HG03432 (cell line): ENCODE measurements around the gene TCF4.

Experiments
- ATAC-seq: cut with Tn5 transposase; IDR thresholded peaks from one replicate; pipeline ENCODE4 v1.9.1; 2021; ENCODE audit warnings: mild to moderate bottlenecking, moderate library complexity; ENCODE audit not compliant: unreplicated experiment

Gene TCF4

DNA sequence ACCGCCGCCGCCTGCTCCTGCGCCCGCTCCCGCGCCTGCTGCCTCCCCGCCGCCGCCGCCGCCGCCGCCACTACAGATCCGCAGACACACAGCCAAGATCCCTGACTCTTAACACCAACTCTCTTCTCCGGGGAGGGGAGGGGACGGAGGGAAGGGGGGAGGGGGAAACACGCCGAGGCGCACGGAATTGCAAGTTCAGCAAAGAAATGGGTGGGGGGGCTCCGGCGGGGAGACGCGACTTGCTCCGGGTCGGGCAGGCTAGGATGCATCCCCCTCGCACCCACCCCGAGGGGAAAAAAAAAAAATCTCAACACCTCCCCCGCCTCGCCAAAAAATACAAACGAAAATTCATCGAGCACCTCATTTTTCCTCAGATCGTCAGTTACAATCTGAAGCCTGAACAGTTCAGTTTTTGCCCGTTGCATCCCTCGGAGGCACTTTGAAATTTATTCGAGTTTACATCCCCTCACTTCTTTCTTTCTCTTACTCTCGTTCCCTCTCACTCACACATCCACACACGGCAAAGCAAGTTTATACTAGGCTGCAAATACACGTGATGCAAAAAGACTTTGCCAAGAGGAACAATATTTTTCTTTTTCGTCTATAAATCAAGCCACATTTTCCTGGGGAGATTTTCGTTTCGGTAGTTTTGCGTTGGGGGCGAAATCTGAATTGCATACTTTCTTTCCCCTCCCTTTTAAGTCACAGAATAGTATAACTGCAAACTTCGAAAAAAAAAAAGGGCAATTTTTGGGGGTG, at the start of gene TCF4:
TCF4 (minus strand) TSS at position 82 of the 759 bp plus-strand sequence. CDS start 1,076 bp downstream, outside the sequence.
- no peak for ATAC-seq

DNA sequence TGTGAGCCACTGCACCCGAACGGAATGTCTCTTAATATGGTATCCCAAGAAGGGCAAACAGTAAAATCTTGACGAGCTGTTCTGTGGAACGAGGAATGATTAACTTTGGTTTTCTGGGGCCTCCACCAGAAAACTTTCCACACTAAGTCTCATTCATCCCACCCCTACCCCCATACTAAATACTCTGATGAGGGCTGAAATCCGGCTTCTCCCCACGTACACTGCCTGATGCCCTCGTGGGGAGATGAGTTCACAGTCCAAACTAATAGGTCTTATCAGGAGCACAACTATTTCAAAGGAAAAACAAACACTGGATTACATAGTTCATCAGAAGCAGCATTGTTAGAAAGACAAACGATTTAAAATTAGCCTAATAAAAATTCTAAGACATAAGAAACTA, 49.2 kb upstream of the TCF4 start:
- ATAC-seq = no peak

DNA sequence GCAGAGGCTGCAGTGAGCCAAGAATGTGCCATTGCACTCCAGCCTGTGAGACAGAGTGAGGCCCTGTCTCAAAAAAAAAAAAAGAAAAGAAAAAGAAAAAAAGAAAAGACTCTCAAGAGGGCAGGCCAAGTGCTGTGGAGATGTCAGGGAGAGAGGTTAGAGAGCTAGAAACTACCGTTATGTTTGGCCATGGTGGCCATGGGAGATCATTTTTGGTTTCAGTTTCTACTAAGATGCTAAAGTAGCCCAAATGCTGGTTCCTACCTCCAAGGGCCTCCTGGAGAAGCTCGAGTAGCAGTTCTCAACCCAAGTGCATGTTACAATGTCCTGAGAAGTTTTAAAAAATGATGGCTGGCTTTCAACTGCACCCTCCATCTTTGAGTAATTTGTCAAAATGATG, 47.4 kb upstream of the TCF4 start:
- no peak for ATAC-seq

DNA sequence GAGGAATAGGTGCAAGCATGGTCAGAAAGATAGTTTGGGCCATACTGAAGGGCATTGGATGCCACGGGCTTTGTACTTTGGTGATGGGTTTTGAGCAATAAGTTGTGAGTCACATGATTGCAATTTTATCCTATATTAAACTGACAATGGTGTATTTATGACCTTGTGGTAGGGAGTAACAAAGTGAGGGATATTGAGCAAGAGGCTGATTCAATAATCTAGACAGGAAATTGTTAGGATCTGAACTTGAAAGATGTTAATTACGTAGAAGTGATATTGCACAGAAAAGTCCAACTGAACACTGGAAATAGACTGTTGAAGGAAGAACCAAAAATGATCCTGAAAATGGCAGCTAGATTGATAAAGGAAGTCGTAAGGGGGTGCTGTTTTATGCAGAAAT, 46.6 kb upstream of the TCF4 start:
- no peak for ATAC-seq

DNA sequence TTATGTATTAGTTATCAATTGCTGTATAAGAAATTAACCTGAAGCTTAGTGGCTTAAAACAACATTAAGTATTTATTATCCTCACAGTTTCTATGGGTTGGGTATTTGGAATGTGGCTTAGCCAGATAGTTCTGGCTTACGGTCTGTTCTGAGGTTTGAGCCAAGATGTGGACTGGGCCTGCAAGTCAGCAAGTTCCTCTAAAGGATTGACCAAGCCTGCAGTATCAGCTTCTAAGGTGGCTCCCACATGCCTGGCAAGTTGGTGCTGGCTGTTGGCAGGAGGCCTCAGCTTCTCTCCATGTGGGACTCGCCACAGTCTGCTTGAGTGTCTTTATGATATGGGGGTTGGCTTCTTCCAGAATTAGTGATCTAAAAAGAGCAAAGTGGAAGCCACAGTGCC, 45.0 kb upstream of the TCF4 start:
- ATAC-seq = no peak

DNA sequence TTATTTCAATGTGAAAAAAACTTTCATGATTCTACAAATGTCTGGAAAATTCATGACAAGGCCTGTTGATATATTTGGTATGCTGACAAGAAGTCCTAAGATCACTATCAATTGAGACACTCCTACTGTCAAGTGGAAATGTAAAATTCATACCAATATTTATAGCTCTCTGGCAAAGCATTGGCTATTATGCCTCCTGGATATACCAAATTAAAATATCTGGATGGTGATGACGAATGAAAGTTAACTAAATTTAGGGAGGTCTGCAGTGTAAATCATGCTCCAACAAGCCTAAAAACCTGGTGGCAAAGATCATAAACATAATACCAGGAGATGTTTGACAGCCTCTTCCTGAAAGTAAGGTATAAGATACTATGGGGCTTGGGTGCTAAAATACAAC, 41.1 kb upstream of the TCF4 start:
- ATAC-seq = no peak

DNA sequence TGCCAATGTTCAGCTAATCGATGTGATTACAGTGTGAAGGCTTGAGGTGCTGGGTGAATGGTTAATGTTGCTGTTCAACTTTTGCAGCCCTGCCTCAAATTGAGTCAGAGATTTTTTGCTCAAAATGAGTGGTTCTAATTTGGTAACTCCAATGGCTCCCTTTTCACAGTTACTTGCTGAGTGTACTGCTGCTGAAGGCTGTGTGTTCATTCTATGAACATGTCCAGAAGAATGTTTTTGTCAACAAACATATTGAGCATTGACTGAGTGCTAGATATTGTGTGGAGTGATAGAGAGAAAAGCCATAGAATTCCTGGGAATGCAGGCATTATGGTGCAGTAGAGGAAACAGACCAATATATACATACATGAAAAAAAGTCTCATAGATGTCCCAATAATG, 39.0 kb upstream of the TCF4 start:
- ATAC-seq = no peak

DNA sequence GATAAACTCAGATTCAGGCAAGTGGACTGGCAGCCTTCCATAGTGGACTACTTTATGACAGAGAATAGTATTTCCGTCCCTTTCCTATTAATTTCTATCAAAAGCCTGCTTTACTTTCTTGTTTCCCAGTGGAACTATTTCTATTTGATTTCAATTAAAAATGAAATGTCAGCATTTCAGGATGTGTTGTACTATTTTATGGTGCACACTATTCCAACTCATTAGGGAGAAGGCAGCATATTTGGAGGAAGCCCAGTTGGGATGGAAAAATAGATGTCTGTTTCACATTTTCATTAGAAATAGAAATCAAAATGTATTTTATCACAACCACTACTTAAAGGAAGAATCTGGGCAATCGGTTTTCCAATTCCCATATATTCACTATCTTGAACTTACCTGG, 37.9 kb upstream of the TCF4 start:
- no peak for ATAC-seq

DNA sequence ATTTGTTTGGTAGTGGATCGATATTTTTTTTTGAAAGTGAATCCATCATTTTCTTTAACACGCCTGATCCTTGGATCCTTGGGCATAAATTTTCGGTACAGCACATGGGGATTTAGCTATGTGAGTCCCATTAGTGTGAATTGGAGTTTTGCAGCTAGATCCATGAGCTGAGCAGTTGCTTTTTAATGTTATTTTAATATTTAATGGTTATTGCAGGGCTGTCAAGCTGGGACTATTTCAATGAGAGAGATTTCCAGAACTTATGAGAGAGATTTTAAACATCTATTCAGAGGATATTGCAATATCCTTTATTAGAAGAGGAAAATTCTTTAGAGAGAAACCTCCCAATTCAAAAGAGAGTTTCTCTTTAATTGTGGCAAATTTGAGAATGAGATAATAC, 35.6 kb upstream of the TCF4 start:
- ATAC-seq = no peak

DNA sequence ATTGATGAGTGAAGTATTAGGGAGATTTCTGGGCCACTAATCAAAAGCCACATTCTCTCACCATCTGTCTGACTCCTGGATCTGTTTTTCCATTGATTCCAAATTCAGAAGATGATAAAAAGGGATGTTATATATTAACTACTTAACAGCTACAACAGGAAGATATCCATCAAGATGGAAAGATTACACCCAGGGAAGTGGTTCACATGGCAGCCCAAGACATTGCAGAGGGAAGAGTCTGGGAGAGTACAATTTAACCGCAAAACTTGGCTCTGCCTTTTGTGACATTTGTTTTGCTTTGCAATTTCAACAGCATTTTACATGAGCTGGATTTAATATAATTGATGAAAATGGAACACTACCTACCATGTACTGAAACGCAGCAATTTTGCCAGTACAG, 22.5 kb upstream of the TCF4 start:
- ATAC-seq = no peak

DNA sequence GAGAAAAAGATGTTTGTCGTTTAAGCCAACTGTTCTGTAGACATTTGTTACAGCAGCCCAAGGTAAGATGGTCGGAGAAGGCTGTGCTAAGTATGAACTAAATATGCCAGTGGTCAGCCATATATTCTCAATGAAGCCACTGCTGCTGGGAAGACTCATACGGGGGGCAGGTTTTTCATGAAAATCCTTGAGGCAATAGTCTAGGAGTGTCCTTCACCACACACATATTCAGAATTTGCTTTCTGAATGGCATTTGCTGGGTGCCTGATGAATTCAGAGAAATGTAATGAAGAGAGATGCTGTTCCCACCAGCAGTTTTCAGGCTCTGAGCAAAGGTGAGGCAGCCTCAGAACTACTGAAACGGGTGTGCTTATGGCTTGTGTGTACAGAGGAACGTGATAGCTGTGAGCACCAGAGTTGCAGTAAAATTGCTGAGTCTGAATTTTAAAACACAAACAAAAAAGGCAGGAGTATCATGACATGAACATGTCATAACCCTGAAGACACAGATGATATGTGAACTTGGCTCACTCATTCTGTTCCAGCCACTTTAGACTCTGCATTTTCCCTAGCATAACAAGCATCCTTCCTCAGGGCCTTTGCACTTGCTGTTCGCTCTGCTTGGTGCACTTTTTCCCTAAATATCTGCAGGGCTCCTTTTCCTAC, 21.3 kb upstream of the TCF4 start:
- ATAC-seq = no peak

DNA sequence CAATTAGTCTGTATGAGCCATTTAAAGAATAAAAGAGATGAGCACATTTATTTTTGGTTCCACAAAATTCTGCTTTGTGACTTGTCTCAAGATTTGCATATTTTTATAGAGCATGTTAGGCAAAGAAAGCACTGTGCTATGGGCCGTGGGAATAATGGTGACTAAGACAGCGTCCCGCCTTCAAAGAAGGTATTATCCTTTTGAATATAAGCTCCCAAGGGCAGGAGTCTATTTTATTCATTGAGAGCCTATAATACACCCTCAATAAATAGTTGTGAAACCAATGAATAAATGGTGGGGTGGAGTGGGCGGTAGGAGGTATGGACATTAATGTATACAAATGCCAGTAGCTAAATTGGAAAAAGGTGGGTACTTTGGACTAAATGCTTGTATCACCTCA, 20.5 kb upstream of the TCF4 start:
- ATAC-seq = no peak

DNA sequence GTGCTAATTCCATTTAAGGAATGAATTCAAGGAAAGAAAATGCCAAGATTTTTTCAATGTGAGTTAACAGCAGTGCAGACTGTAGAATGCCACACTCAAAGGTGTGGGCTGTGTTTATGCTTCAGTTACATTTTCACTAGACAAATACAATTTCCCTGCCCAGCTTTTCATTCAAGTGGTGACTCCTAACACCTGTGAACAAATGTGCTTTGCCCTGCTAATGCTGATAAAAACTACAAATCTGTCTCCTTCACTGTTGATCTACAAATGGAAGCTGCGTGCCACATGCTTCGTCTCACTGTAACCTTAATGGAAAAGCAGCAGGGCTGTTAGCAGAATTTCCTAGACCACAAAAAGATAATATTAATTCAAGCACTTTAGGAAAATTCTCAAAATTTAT, 19.8 kb upstream of the TCF4 start:
- no peak for ATAC-seq

DNA sequence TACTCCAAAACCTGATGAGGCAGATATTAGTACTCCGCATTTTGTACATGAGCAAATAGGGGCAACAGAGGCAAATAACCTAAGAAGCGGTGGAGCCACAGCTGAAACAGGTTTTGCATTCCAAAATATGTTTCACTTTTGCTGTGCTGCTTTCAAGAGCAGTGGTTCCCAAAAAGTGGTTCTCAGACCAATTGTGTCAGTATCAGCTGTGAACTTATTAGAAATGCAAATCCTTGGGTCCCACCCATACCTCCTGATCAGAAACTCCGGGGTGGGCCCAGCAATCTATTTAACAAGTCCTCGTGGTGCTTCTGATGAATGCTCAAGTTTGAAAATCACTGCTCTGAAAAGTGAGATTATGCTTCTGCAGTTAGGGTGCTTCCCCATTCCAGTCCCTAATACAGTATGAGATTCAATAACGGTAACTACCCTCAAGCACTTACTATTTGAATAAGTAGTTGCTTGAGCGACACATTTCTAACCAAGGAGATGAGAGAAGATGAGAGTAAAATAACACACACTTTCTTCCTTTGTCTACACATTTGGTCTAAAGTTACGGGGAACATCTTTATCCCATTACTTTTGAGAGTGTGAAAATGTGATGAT, 17.8 kb upstream of the TCF4 start:
- ATAC-seq = peak; percentile 88

DNA sequence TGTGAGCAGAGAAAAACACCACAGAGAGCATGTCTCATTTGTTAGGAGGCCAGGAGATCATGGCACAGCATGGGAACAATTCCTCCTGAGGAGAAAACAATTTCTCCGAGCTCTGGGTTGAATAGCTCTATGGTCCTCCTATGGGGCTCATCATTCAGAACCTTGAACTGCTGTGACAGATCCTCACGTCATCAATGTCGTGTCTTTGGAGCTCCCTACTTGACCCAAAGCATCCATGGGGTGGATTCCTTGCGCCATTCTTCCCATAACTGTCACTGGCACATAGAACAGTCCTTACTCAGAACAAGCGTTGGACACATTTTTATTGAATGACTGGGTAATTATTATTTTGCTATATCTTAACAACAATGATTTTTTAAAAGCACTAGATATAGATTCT, 15.8 kb upstream of the TCF4 start:
- ATAC-seq = no peak

DNA sequence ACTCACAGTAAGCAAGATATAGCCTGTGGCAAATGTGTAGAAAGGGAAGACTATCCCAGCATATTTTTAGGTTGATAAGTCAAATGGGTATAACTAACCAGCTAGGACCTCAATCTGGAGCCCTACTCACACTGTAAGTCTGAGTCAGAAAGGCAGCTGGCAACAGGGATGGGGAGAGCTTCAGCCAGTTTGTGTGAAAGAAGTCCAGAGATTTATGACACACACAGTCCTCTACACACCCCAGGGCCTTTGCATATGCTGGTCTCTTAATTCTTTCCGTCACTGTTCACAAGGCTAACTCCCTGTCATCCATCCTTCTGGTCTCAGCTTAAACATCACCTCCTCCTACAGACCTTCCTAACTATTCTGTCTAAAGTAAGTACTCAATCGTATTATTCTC, 5.9 kb upstream of the TCF4 start:
- no peak for ATAC-seq

DNA sequence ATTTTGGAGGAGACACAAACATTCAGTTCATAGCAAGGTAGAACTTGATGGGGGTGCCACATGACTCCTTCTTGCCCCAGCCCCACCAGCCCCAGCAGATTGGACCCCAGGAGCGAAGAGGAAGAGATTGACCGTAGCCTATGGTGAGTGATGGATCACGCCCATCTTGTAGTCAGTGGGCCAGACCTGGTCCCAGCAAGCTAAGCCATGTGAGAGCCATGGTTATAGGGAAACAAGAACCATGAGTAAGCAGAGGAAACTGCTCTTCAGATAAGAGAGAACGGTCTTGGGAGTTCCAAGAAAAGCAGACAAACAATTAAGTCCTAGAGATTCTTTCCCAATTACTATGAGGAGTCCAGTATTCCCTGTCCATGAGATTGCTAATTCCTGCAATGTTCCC, 4.6 kb upstream of the TCF4 start:
- no peak for ATAC-seq

DNA sequence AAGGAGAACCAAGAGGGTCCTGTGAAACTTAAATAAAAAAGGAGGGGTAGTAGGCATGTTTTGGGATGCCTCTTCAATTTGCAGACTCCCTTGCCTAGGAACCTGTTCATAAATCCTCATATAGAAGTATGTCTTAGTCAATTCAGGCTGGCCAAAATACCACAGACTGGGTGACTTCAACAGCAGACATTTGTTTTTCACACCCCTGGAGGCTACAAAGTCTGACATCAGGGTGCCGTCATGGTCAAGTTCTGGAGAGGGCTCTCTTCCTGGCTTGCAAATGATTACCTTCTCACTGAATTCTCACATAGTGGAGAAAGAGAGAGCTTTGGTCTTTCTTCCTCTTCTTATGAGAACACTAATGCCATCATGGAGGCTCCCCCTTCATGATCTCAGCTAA, 4.1 kb upstream of the TCF4 start:
- ATAC-seq = no peak

DNA sequence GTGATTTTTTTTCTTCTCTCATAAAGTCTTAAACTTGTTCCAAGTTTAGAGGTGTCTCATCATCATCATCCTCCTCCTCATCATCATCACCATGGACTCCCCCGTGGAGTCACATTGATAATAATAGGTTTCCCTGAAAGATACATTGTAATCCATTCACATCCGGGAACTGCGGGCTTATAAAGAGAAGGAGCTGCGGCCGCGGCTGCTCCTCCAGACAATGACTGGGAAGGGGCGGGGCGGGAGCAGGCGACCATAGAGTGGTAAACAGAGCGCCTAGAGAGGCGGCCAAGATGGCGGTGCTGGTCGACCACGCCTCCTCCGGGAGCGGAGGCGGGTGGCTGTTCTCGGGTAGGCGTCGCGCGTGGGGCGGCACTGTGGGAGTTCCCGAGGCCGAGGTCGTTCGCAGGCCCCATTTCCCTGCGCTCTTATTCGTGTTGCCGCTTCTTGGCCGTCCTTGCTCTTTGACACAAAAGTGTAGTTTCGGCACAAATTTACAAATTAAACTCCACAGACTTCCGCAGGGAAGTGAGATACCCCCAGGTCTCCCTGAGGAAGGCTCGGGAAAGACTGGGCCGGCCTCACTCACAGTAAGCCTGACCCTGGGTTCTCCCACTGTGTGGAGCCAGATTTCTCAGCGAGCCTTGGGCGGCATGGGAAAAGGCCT, 1.8 kb upstream of the TCF4 start:
- peak; percentile 91 for ATAC-seq

DNA sequence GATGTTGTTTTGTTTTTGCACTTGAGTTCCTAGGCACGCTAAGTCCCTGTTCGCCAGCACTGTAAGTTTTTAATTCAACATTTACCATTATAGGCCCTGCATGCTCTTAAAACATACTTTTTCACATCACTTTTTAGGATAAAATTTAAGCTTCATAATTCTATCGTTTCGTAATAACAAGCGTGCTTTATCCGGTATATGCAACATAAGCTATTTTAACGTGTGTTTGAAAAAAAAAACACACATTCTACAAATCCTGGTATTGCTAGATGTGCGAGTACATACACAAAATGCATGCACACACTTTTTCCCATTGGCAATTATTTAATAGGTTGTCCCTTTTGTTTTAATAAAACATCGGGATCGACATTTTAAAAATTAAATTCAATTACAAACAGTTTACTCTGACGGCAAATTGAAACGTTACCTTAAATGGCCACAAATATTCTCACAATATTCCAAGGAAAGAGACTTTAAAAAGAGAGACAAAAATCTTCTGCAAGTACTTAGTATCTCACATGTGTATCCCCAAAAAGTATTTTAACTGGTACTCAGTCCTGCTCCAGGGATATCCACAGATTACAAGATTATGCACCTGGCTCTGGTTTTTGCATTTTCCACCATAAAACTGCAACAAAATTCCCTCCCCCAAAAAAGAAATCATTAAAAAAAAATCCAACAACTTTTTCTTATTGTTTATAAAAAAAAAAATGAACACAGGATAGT, 1.0 kb upstream of the TCF4 start:
- ATAC-seq = no peak

DNA sequence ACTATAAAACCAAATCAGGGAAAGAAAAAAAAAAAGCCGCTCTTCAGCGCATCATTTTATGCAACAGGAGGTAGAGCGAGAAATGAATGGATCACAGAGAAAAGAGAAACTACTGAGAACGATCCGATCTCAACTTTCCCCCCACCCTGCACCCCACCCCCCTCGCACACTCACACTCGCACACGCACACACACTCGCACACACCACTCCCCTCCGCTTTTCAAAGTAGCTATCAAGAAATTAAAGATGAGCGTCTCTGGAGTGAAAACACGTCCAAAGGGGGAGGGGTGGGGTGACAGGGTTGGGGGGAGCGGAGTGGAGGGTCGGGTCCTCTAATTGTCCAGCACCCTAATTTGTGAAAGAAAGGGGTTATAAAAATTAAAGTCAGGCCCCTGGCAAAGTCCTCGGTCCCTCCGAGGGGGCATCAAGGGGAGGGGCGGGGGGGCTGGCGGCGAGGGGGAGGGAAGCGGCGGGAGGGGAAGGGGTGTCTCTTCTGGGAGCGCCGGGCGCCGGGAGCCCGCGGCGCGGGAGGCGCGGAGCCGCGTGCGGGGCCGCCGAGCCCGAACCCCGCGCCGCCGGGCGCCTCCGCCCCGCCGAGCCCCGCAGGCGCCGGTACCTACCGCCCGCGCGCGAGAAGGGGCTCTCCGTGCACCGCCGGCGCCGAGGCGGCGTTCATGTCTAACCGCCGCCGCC, 428 bp downstream of the TCF4 start:
- ATAC-seq = no peak
